ENCODE measurements around the gene FAM221B. TPM values are rescaled to one million over a fixed set of nuclear protein-coding genes. Genes with fewer than 3 reads are reported as not detected.

Gene FAM221B
- total and polyA plus RNA-seq, 9 of the 15 experiments (the other 6 are each of a cell fraction or from before 2014, with no cell fraction given), result 0.01 TPM; not detected in 8

DNA sequence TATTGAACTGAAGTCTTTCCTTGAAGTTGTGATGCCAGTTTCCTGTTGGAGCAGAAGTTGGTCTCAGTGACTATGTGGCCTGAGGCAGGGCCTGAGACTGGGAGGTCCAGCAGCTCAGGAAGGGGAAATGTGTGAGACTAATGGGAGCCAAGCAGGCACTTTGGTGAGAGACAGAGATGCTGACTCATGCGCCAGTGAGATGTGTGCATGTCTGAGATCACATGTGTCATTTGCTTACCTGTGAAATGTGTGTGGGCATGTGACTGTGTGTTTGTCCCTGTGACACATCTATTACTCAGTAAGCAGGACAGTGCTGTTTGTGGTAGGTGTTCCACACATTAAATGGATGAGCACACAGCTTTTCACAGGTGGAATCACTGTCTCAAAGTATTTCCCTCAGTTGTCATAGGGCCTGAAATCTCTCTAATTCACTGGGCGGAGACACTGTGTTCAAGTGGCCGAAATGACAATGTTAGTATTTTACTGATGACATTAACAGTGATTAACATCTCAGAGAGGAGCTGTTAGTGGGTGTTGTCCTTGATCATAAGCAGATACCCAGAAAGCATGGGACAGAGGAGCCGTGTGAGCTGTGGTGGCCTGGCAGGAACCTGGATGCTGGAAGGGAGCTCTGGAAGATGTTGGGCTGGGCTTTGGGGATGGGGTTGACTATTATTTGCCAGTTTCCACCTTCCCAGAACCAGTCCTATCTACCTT, 29.7 kb downstream of the FAM221B start (continued):
- no peak for TF ChIP-seq KDM5B (IDR thresholded peaks at IDR 0.05; ENCODE audit: insufficient replicate concordance, low read depth, low read length)
- TF ChIP-seq NFE2L1 (tag; IDR thresholded peaks at IDR 0.05; ENCODE audit: borderline replicate concordance, low read depth), result no peak; the same call in 1 of the 2 replicates
- no peak for TF ChIP-seq ZNF354B (CRISPR knock-in tag; IDR thresholded peaks at IDR 0.05)
- TF ChIP-seq ZNF175 (CRISPR knock-in tag; IDR thresholded peaks at IDR 0.05; ENCODE audit: low read depth), result no peak
- no peak for TF ChIP-seq NFATC3 (IDR thresholded peaks at IDR 0.05)
- TF ChIP-seq KDM2B (CRISPR knock-in tag; IDR thresholded peaks at IDR 0.05), result no peak
- TF ChIP-seq, protein P1, sequence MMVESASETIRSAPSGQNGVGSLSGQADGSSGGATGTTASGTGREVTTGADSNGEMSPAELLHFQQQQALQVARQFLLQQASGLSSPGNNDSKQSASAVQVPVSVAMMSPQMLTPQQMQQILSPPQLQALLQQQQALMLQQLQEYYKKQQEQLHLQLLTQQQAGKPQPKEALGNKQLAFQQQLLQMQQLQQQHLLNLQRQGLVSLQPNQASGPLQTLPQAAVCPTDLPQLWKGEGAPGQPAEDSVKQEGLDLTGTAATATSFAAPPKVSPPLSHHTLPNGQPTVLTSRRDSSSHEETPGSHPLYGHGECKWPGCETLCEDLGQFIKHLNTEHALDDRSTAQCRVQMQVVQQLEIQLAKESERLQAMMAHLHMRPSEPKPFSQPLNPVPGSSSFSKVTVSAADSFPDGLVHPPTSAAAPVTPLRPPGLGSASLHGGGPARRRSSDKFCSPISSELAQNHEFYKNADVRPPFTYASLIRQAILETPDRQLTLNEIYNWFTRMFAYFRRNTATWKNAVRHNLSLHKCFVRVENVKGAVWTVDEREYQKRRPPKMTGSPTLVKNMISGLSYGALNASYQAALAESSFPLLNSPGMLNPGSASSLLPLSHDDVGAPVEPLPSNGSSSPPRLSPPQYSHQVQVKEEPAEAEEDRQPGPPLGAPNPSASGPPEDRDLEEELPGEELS (CRISPR knock-in tag; IDR thresholded peaks at IDR 0.05; ENCODE audit: borderline replicate concordance), result no peak
- no peak for TF ChIP-seq ZFP36 (IDR thresholded peaks at IDR 0.05; ENCODE audit: low read depth, low read length, partially characterized antibody)
- no peak for TF ChIP-seq FOXA3 (CRISPR knock-in tag; conservative IDR thresholded peaks at IDR 0.05 in 1 of 2, IDR thresholded peaks at IDR 0.05 in 1 of 2)
- no peak for TF ChIP-seq SREBF2 (CRISPR knock-in tag; IDR thresholded peaks at IDR 0.05)
- TF ChIP-seq ELF2 (CRISPR knock-in tag; IDR thresholded peaks at IDR 0.05), result no peak
- no peak for TF ChIP-seq RNF2 (IDR thresholded peaks at IDR 0.05)
- no peak for TF ChIP-seq RAD21 (CRISPR knock-in tag; conservative IDR thresholded peaks at IDR 0.05 in 1 of 2, IDR thresholded peaks at IDR 0.05 in 1 of 2)
- TF ChIP-seq TCF3 (CRISPR knock-in tag; IDR thresholded peaks at IDR 0.05), result no peak
- TF ChIP-seq TARDBP (IDR thresholded peaks at IDR 0.05), result no peak
- no peak for TF ChIP-seq KAT8 (IDR thresholded peaks at IDR 0.05; ENCODE audit: low read depth)
- TF ChIP-seq ZNF224 (CRISPR knock-in tag; IDR thresholded peaks at IDR 0.05), result no peak

Measured in K562 (cell line).